ENCODE data around the gene PCSK6. TPM values are rescaled to one million over a fixed set of nuclear protein-coding genes. Genes with fewer than 3 reads are reported as not detected.
A peak's percentile ranks its signal among the peaks of the same experiment; 100 is the strongest.

The PCSK6 gene
- total RNA-seq, 2 donors from 2014 or later: 29.9 to 39.5 TPM

GRCh38 chr15:101373577-101373976, 115.9 kb downstream of the PCSK6 start:
- Histone ChIP-seq H3K27me3 (no peaks in the 10 kb centered on the region), H3K27ac (no peak overlapping the region), H3K9ac (ENCODE audit: low read depth in 2 of 2, low read length in 2 of 2) (no peak overlapping the region), H3K4me1 (no peaks in the 10 kb centered on the region), H3K4me3 (no peak overlapping the region), H3K9me3 (no peaks in the 10 kb centered on the region), H3K36me3 (no peaks in the 10 kb centered on the region)
- intact Hi-C loops (cut with DNase I): no loop called here
- DNase-seq: no peak
- no peak for TF ChIP-seq CTCF (IDR thresholded peaks at IDR 0.05)

GRCh38 chr15:101372960-101373525, 116.5 kb downstream of the PCSK6 start:
- Histone ChIP-seq H3K9me3 (no peaks in the 10 kb centered on the region), H3K27ac (no peak overlapping the region), H3K27me3 (no peaks in the 10 kb centered on the region), H3K4me3 (no peak overlapping the region), H3K36me3 (no peaks in the 10 kb centered on the region), H3K9ac (ENCODE audit: low read depth in 2 of 2, low read length in 2 of 2) (no peak overlapping the region), H3K4me1 (no peaks in the 10 kb centered on the region)
- no peak for TF ChIP-seq CTCF (IDR thresholded peaks at IDR 0.05)
- DNase-seq: peak; percentile 30
- intact Hi-C loops (cut with DNase I): no loop called here

GRCh38 chr15:101372149-101372577, 117.3 kb downstream of the PCSK6 start:
- Histone ChIP-seq H3K4me3 (no peak overlapping the region), H3K4me1 (no peaks in the 10 kb centered on the region), H3K9me3 (no peaks in the 10 kb centered on the region), H3K27ac (no peak overlapping the region), H3K36me3 (no peaks in the 10 kb centered on the region), H3K27me3 (no peaks in the 10 kb centered on the region), H3K9ac (ENCODE audit: low read depth in 2 of 2, low read length in 2 of 2) (no peak overlapping the region)
- no peak for TF ChIP-seq CTCF (IDR thresholded peaks at IDR 0.05)
- DNase-seq: peak; percentile 23
- intact Hi-C loops (cut with DNase I): no loop called here

- no peak overlapping the region for H3K9ac ChIP-seq (ENCODE audit: low read depth in 2 of 2, low read length in 2 of 2)
- intact Hi-C loops (cut with DNase I): no loop called here
- no peaks in the 10 kb centered on the region for H3K36me3 ChIP-seq
- no peak overlapping the region for H3K4me3 ChIP-seq
- H3K27ac ChIP-seq: no peak overlapping the region
- TF ChIP-seq CTCF (IDR thresholded peaks at IDR 0.05): no peak
- H3K4me1 ChIP-seq: no peaks in the 10 kb centered on the region
- no peaks in the 10 kb centered on the region for H3K27me3 ChIP-seq
- no peaks in the 10 kb centered on the region for H3K9me3 ChIP-seq
- DNase-seq: no peak
These were observed 118.0 kb downstream of the PCSK6 start for GRCh38 chr15:101371519-101371918.

GRCh38 chr15:101371081-101371480, 118.4 kb downstream of the PCSK6 start:
- no peak overlapping the region for H3K9ac ChIP-seq (ENCODE audit: low read depth in 2 of 2, low read length in 2 of 2)
- TF ChIP-seq CTCF (IDR thresholded peaks at IDR 0.05): no peak
- intact Hi-C loops (cut with DNase I): no loop called here
- H3K27ac ChIP-seq: no peak overlapping the region
- no peaks in the 10 kb centered on the region for H3K27me3 ChIP-seq
- no peaks in the 10 kb centered on the region for H3K4me1 ChIP-seq
- no peaks in the 10 kb centered on the region for H3K36me3 ChIP-seq
- DNase-seq: no peak
- H3K9me3 ChIP-seq: no peaks in the 10 kb centered on the region
- no peak overlapping the region for H3K4me3 ChIP-seq
